PFSK-1 (cell line): ENCODE measurements around the gene WNT5B.

ENCODE experiments used
- POLR2AphosphoS5 ChIP-seq: IDR thresholded peaks from 2 replicates; pipeline ENCODE4 v1.6.1; 2012; ENCODE audit warnings: low read depth, mild to moderate bottlenecking, control low read depth, low read length, moderate library complexity
- SIN3A ChIP-seq: IDR thresholded peaks from 2 replicates; pipeline ENCODE4 v1.6.1; 2012; ENCODE audit warnings: mild to moderate bottlenecking, low read length, moderate library complexity, borderline replicate concordance; ENCODE audit not compliant: insufficient read depth
- TAF1 ChIP-seq: IDR thresholded peaks from 2 replicates; pipeline ENCODE4 v1.6.1; 2012; ENCODE audit warnings: low read length, control low read depth, borderline replicate concordance; ENCODE audit not compliant: insufficient read depth

DNA sequence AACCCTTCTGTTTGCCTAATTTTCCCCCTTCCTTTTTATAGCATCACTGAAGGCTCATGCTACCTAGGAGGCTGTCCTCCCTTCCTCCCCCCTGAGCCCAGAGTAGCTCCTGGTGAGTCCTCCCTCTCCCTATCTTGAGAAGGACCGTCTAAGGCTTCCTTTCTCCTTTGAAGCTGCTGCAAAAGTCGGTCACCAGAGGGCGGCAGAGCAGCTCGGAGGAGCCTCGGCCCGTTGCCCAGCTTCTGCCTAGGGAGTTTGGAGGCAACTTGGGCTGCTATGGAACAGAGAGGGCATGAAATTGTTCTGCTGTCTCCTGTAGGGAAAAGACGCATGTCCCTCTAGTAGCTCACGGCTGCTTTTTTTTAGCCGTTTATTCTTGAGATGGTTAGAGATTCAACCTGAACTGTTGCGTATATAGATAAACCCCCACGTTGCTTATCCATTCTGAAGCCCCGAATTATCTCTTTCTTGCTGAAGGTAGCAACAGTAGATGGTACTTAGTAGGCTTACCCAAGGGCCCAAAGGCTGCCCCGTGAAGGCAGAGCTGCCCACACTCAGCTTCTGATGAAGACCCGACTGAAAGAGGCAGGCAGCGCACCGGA is 5.7 kb downstream of the WNT5B start:
- TF ChIP-seq POLR2AphosphoS5 (no peak), TAF1 (no peak), SIN3A (no peak)
